ENCODE measurements around the gene SLIT3.

Gene SLIT3

GRCh38 chr5:168752416-168753190 is 548.3 kb downstream of the SLIT3 start:
- no peak for ATAC-seq
- no peak for TF ChIP-seq GLIS3 (CRISPR knock-in tag; IDR thresholded peaks at IDR 0.05)
- no peak for TF ChIP-seq SNAI2 (CRISPR knock-in tag; IDR thresholded peaks at IDR 0.05)
- no peak for TF ChIP-seq TSHZ2 (CRISPR knock-in tag; IDR thresholded peaks at IDR 0.05)
- no peak for TF ChIP-seq RARB (CRISPR knock-in tag; IDR thresholded peaks at IDR 0.05)
- TF ChIP-seq OSR1 (CRISPR knock-in tag; IDR thresholded peaks at IDR 0.05), result no peak
- TF ChIP-seq ZFP30 (CRISPR knock-in tag; IDR thresholded peaks at IDR 0.05), result no peak
- TF ChIP-seq BACH2 (CRISPR knock-in tag; IDR thresholded peaks at IDR 0.05; ENCODE audit: borderline replicate concordance), result no peak
- no peak for TF ChIP-seq ZC3H10 (CRISPR knock-in tag; IDR thresholded peaks at IDR 0.05)
- TF ChIP-seq POU6F1 (CRISPR knock-in tag; IDR thresholded peaks at IDR 0.05; ENCODE audit: borderline replicate concordance, low read depth), result no peak
- TF ChIP-seq ZNF8 (CRISPR knock-in tag; IDR thresholded peaks at IDR 0.05), result no peak
- TF ChIP-seq CREB5 (CRISPR knock-in tag; IDR thresholded peaks at IDR 0.05; ENCODE audit: low read depth), result no peak
- no peak for TF ChIP-seq ESRRG (CRISPR knock-in tag; IDR thresholded peaks at IDR 0.05)
- no peak for TF ChIP-seq ZFP3 (CRISPR knock-in tag; IDR thresholded peaks at IDR 0.05)

- TF ChIP-seq RARB (CRISPR knock-in tag; IDR thresholded peaks at IDR 0.05) (no peak), PPARA (CRISPR knock-in tag; IDR thresholded peaks at IDR 0.05; ENCODE audit: borderline replicate concordance) (no peak)
- no peak for ATAC-seq
Observed at GRCh38 chr5:168752012-168752411, 548.9 kb downstream of the SLIT3 start.

GRCh38 chr5:168750926-168751325 is 550.0 kb downstream of the SLIT3 start:
- ATAC-seq, result no peak
- TF ChIP-seq PATZ1 (CRISPR knock-in tag; IDR thresholded peaks at IDR 0.05; ENCODE audit: borderline replicate concordance), result no peak
- TF ChIP-seq OSR1 (CRISPR knock-in tag; IDR thresholded peaks at IDR 0.05), result no peak
- no peak for TF ChIP-seq TSHZ2 (CRISPR knock-in tag; IDR thresholded peaks at IDR 0.05)
- TF ChIP-seq CREB5 (CRISPR knock-in tag; IDR thresholded peaks at IDR 0.05; ENCODE audit: low read depth), result no peak
- no peak for TF ChIP-seq TOX (CRISPR knock-in tag; IDR thresholded peaks at IDR 0.05; ENCODE audit: borderline replicate concordance)
- no peak for TF ChIP-seq ARNTL (CRISPR knock-in tag; IDR thresholded peaks at IDR 0.05; ENCODE audit: borderline replicate concordance, low read depth)
- no peak for TF ChIP-seq ZFP3 (CRISPR knock-in tag; IDR thresholded peaks at IDR 0.05)
- TF ChIP-seq CSRNP3 (CRISPR knock-in tag; IDR thresholded peaks at IDR 0.05), result no peak
- TF ChIP-seq POU6F1 (CRISPR knock-in tag; IDR thresholded peaks at IDR 0.05; ENCODE audit: borderline replicate concordance, low read depth), result no peak
- TF ChIP-seq RARB (CRISPR knock-in tag; IDR thresholded peaks at IDR 0.05), result no peak
- TF ChIP-seq SNAI2 (CRISPR knock-in tag; IDR thresholded peaks at IDR 0.05), result no peak
- no peak for TF ChIP-seq ZC3H10 (CRISPR knock-in tag; IDR thresholded peaks at IDR 0.05)
- no peak for TF ChIP-seq PPARA (CRISPR knock-in tag; IDR thresholded peaks at IDR 0.05; ENCODE audit: borderline replicate concordance)
- no peak for TF ChIP-seq BACH2 (CRISPR knock-in tag; IDR thresholded peaks at IDR 0.05; ENCODE audit: borderline replicate concordance)

All from SK-N-SH treated with all-trans-retinoic acid at 6 μM for 48 hours (cell line).